ENCODE results near the gene UPK1A. TPM values are rescaled to one million over a fixed set of nuclear protein-coding genes. Genes with fewer than 3 reads are reported as not detected.

UPK1A gene
- total and polyA plus RNA-seq, 9 donors = 0.17 to 7.7 (median 0.28) TPM; not detected in 6

DNA sequence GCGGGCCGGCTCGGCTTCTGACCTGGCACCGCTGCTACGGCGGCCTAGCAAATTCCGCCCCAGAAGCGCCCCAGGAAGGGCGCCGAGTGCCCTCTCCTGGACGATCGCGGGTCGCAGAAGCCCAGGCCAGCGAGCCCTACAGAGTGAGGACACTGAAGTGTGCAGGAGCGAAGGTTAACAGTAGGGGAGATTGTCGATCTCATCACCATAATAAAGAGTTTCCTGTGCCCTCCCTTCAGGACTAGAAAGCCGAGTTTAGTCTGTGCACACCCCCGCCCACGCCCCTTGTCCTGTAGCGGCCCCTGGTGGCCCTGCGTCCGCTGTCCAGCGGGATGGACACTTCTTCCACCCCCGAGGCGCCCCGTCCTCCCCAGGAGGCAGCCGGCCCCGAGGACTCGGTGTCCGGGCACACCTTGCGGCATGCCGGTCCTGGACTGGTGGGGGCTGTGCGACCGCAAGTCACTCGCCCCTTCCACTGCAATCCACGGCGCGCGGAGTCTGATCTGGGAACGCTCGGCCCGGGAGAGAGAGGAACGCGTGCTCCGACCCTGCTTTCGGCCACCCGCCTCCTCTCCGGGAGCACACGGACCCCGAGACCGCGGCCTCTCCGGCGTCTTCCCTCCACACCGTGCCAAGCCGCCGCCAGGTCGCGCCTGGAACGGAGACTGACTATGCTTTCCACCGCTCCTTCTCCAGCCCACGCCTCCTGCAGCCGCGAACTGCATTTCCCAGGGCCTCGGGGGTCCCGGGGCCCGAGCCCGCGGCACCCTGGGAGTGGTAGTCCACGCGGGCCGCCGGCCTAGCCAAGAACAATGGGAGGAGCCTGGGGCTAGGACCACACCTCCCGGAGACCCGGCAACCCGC is 50.7 kb downstream of the UPK1A start:
- under 1% methylated on average over 70 of the region's 77 CpGs for WGBS (ENCODE audit: insufficient coverage)
- Histone ChIP-seq H3K36me3 (ENCODE audit: control insufficient read depth, insufficient read depth, low read length) (peaks cover 24% of the 10 kb centered on the region), H3K27ac (ENCODE audit: low read length) (peak overlapping the region; percentile 90), H3K4me1 (ENCODE audit: control insufficient read depth, insufficient read depth, low read length) (peaks cover 19% of the 10 kb centered on the region), H3K27me3 (ENCODE audit: control insufficient read depth, insufficient read depth, low read length) (no peaks in the 10 kb centered on the region), H3K9me3 (replicated peaks; ENCODE audit: control insufficient read depth, low read depth, low read length) (no peaks in the 10 kb centered on the region), H3K4me3 (ENCODE audit: low read length) (peak overlapping the region; percentile 93)
- DNase-seq = peak; percentile 99

DNA sequence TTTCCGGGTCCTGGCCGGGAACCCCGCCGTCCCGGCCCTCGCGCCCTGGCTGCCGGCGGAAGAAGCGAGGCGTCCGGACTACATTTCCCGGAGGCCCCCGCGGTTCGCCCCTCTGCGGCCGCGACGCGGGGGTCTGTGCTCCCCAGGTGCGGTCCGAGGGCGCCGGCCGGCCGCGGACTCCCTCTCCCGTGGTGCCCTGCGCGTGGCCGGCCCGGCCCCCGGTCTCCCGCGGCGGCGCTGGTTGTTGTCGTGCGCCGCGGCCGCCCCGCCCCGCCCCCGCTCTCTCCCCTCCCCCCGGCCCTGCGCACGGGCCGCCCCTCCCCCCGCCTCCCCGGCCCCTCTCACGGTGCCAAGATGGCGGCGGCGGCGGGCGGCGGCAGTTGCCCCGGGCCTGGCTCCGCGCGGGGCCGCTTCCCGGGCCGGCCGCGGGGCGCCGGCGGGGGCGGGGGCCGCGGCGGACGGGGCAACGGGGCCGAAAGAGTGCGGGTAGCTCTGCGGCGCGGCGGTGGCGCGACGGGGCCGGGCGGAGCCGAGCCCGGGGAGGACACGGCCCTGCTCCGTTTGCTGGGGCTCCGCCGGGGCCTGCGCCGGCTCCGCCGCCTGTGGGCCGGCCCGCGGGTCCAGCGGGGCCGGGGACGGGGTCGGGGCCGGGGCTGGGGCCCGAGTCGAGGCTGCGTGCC is 51.5 kb downstream of the UPK1A start, which contains the start of gene KMT2B:
TSS of gene KMT2B (plus strand) at position 339 of the 680 bp plus-strand sequence. CDS start at position 355, 16 bp downstream.
- Histone ChIP-seq H3K9me3 (replicated peaks; ENCODE audit: control insufficient read depth, low read depth, low read length) (no peaks in the 10 kb centered on the region), H3K27me3 (ENCODE audit: control insufficient read depth, insufficient read depth, low read length) (no peaks in the 10 kb centered on the region), H3K4me3 (ENCODE audit: low read length) (peak within 1 kb of the TSS; percentile 93), H3K36me3 (ENCODE audit: control insufficient read depth, insufficient read depth, low read length) (peaks cover 32% of the 10 kb centered on the region), H3K4me1 (ENCODE audit: control insufficient read depth, insufficient read depth, low read length) (peaks cover 19% of the 10 kb centered on the region), H3K27ac (ENCODE audit: low read length) (peak within 1 kb of the TSS; percentile 90)
- WGBS (ENCODE audit: insufficient coverage) = under 1% methylated on average over 84 of the region's 109 CpGs
- no peak for DNase-seq

DNA sequence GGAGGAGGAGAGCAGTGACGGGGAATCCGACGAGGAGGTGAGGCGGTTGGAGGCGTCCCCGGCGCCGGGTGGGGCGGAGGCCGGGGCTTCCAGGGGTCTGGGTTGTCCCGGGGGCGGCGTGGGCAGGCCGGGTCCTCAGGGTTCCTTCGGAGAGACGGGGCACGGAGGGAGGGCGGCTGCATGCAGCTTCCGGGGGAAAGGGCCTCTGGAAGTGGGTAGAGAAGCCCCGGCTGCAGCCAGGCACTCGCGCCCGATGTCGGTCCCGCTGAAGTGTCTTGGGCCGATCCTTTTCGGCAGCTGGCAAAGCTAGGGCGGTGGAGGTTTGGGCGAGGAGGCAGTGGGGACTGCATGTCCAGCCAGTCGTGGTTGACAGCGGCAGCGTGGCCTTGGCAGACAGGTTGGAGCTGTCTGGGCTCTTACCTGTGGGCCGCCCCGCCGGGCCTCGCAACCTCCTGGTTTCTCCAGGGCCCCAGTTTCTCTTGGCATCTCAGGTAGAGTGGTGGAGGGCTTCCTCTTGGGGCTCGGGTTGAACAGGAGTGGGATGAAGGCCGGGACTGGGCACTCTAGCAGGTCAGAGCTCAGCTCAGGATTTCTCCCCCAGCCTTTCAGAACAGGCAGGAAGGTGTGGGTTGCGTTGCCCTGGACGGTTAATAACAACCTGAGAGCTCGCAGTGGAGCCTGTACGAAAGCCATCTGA is 52.2 kb downstream of the UPK1A start:
- no peaks in the 10 kb centered on the region for H3K27me3 ChIP-seq (ENCODE audit: control insufficient read depth, insufficient read depth, low read length)
- no peak for DNase-seq
- under 1% methylated on average over 36 of the region's 42 CpGs for WGBS (ENCODE audit: insufficient coverage)

DNA sequence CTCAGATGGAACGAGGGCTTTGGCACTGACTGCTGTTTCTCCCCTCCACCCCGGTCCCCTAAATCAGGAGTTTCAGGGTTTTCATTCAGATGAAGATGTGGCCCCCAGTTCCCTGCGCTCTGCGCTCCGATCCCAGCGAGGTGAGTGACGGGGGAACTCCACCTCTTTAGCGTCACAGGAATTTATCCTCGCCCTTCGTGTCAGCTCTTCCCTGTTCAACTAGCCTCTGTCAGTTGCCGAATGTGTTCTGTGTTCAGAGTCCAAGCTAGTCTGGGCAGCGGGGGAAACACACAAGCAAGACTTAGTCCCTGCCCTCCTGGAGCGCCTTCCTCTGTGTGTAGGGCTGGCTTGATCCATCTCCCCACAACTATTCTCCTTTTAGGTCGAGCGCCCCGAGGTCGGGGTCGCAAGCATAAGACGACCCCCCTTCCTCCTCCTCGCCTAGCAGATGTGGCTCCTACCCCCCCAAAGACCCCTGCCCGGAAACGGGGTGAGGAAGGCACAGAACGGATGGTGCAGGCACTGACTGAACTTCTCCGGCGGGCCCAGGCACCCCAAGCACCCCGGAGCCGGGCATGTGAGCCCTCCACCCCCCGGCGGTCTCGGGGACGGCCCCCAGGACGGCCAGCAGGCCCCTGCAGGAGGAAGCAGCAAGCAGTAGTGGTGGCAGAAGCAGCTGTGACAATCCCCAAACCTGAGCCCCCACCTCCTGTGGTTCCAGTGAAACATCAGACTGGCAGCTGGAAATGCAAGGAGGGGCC is 53.3 kb downstream of the UPK1A start:
- H3K4me1 ChIP-seq (ENCODE audit: control insufficient read depth, insufficient read depth, low read length) = peaks cover 19% of the 10 kb centered on the region
- no peaks in the 10 kb centered on the region for H3K9me3 ChIP-seq (replicated peaks; ENCODE audit: control insufficient read depth, low read depth, low read length)
- H3K27me3 ChIP-seq (ENCODE audit: control insufficient read depth, insufficient read depth, low read length) = no peaks in the 10 kb centered on the region
- 85% methylated on average over 25 of the region's 32 CpGs for WGBS (ENCODE audit: insufficient coverage)
- no peak overlapping the region for H3K27ac ChIP-seq (ENCODE audit: low read length)
- DNase-seq = no peak
- peak overlapping the region; percentile 86 for H3K4me3 ChIP-seq (ENCODE audit: low read length)
- peaks cover 49% of the 10 kb centered on the region for H3K36me3 ChIP-seq (ENCODE audit: control insufficient read depth, insufficient read depth, low read length)

More for the DNA sequence above, 52.2 kb downstream of the UPK1A start:
- H3K4me3 ChIP-seq (ENCODE audit: low read length) = peak overlapping the region; percentile 86
- peak overlapping the region; percentile 62 for H3K27ac ChIP-seq (ENCODE audit: low read length)
- no peaks in the 10 kb centered on the region for H3K9me3 ChIP-seq (replicated peaks; ENCODE audit: control insufficient read depth, low read depth, low read length)
- H3K4me1 ChIP-seq (ENCODE audit: control insufficient read depth, insufficient read depth, low read length) = peaks cover 19% of the 10 kb centered on the region
- peaks cover 39% of the 10 kb centered on the region for H3K36me3 ChIP-seq (ENCODE audit: control insufficient read depth, insufficient read depth, low read length)

DNA sequence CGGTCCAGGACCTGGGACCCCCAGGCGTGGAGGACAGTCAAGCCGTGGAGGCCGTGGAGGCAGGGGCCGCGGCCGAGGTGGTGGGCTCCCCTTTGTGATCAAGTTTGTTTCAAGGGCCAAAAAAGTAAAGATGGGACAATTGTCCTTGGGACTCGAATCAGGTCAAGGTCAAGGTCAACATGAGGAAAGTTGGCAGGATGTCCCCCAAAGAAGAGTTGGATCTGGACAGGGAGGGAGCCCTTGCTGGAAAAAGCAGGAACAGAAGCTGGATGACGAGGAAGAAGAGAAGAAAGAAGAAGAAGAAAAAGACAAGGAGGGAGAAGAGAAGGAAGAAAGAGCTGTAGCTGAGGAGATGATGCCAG is 53.8 kb downstream of the UPK1A start:
- Histone ChIP-seq H3K4me1 (ENCODE audit: control insufficient read depth, insufficient read depth, low read length) (peaks cover 19% of the 10 kb centered on the region), H3K27me3 (ENCODE audit: control insufficient read depth, insufficient read depth, low read length) (no peaks in the 10 kb centered on the region), H3K9me3 (replicated peaks; ENCODE audit: control insufficient read depth, low read depth, low read length) (no peaks in the 10 kb centered on the region), H3K36me3 (ENCODE audit: control insufficient read depth, insufficient read depth, low read length) (peaks cover 55% of the 10 kb centered on the region), H3K27ac (ENCODE audit: low read length) (no peak overlapping the region), H3K4me3 (ENCODE audit: low read length) (no peak overlapping the region)
- WGBS (ENCODE audit: insufficient coverage) = 90% methylated on average over 9 of the region's 9 CpGs
- DNase-seq = no peak

DNA sequence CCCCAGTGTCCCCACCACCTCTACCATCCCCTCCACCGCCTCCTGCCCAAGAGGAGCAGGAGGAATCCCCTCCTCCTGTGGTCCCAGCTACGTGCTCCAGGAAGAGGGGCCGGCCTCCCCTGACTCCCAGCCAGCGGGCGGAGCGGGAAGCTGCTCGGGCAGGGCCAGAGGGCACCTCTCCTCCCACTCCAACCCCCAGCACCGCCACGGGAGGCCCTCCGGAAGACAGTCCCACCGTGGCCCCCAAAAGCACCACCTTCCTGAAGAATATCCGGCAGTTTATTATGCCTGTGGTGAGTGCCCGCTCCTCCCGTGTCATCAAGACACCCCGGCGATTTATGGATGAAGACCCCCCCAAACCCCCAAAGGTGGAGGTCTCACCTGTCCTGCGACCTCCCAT is 54.3 kb downstream of the UPK1A start:
- Histone ChIP-seq H3K4me3 (ENCODE audit: low read length) (no peak overlapping the region), H3K4me1 (ENCODE audit: control insufficient read depth, insufficient read depth, low read length) (peaks cover 18% of the 10 kb centered on the region), H3K27ac (ENCODE audit: low read length) (no peak overlapping the region), H3K9me3 (replicated peaks; ENCODE audit: control insufficient read depth, low read depth, low read length) (no peaks in the 10 kb centered on the region), H3K27me3 (ENCODE audit: control insufficient read depth, insufficient read depth, low read length) (no peaks in the 10 kb centered on the region), H3K36me3 (ENCODE audit: control insufficient read depth, insufficient read depth, low read length) (peaks cover 60% of the 10 kb centered on the region)
- DNase-seq = no peak
- 90% methylated on average over 14 of the region's 17 CpGs for WGBS (ENCODE audit: insufficient coverage)

DNA sequence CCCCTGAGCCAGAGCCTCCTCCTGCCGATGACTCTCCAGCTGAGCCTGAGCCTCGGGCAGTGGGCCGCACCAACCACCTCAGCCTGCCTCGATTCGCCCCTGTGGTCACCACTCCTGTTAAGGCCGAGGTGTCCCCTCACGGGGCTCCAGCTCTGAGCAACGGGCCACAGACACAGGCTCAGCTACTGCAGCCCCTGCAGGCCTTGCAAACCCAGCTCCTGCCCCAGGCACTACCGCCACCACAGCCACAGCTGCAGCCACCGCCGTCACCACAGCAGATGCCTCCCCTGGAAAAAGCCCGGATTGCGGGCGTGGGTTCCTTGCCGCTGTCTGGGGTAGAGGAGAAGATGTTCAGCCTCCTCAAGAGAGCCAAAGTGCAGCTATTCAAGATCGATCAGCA is 55.1 kb downstream of the UPK1A start:
- WGBS (ENCODE audit: insufficient coverage) = 87% methylated on average over 9 of the region's 16 CpGs
- Histone ChIP-seq H3K4me3 (ENCODE audit: low read length) (no peak overlapping the region), H3K27ac (ENCODE audit: low read length) (no peak overlapping the region), H3K4me1 (ENCODE audit: control insufficient read depth, insufficient read depth, low read length) (peaks cover 11% of the 10 kb centered on the region), H3K27me3 (ENCODE audit: control insufficient read depth, insufficient read depth, low read length) (no peaks in the 10 kb centered on the region), H3K9me3 (replicated peaks; ENCODE audit: control insufficient read depth, low read depth, low read length) (no peaks in the 10 kb centered on the region), H3K36me3 (ENCODE audit: control insufficient read depth, insufficient read depth, low read length) (peaks cover 67% of the 10 kb centered on the region)
- no peak for DNase-seq

DNA sequence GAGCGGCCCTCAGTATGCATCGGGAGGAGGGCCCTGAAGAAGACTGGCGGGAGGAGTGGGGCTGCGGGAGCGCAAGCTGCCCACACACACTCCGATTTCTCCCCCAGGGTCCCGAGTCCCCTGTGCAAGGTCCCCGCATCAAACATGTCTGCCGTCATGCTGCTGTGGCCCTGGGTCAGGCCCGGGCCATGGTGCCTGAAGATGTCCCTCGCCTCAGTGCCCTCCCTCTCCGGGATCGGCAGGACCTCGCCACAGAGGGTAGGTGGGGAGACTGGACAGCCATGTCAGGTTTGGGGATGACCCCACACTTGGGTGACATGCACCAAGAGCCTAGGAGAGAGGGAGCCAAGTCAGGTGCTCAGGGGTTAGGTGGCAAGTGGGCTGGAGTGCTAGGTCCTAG is 56.1 kb downstream of the UPK1A start:
- Histone ChIP-seq H3K36me3 (ENCODE audit: control insufficient read depth, insufficient read depth, low read length) (peaks cover 76% of the 10 kb centered on the region), H3K9me3 (replicated peaks; ENCODE audit: control insufficient read depth, low read depth, low read length) (no peaks in the 10 kb centered on the region), H3K4me1 (ENCODE audit: control insufficient read depth, insufficient read depth, low read length) (peaks cover 11% of the 10 kb centered on the region), H3K27ac (ENCODE audit: low read length) (no peak overlapping the region), H3K4me3 (ENCODE audit: low read length) (no peak overlapping the region), H3K27me3 (ENCODE audit: control insufficient read depth, insufficient read depth, low read length) (no peaks in the 10 kb centered on the region)
- no peak for DNase-seq
- 95% methylated on average over 14 of the region's 14 CpGs for WGBS (ENCODE audit: insufficient coverage)

DNA sequence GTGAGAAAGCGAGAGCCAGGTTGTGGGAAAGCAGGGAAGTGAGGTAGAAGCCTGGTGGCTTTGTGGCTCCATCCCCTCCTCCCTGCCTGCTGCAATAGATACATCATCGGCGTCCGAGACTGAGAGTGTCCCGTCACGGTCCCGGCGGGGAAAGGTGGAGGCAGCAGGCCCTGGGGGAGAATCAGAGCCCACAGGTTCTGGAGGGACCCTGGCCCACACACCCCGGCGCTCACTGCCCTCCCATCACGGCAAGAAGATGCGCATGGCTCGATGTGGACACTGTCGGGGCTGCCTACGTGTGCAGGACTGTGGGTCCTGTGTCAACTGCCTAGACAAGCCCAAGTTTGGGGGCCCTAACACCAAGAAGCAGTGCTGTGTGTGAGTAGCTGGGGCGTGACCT is 56.6 kb downstream of the UPK1A start:
- Histone ChIP-seq H3K36me3 (ENCODE audit: control insufficient read depth, insufficient read depth, low read length) (peaks cover 80% of the 10 kb centered on the region), H3K27me3 (ENCODE audit: control insufficient read depth, insufficient read depth, low read length) (no peaks in the 10 kb centered on the region), H3K4me3 (ENCODE audit: low read length) (no peak overlapping the region), H3K4me1 (ENCODE audit: control insufficient read depth, insufficient read depth, low read length) (peaks cover 11% of the 10 kb centered on the region), H3K9me3 (replicated peaks; ENCODE audit: control insufficient read depth, low read depth, low read length) (no peaks in the 10 kb centered on the region), H3K27ac (ENCODE audit: low read length) (no peak overlapping the region)
- WGBS (ENCODE audit: insufficient coverage) = 96% methylated on average over 10 of the region's 16 CpGs
- no peak for DNase-seq
